Endothelial cell of umbilical vein (primary cell): Measurements from ENCODE around the gene ZDHHC17. TPM values are rescaled to one million over a fixed set of nuclear protein-coding genes. Genes with fewer than 3 reads are reported as not detected.

Experiments
- BruUV-seq: library from RNA; stranded (reverse); fragments of 400-500 nt; replicated peaks from 2 replicates; lab custom pipeline; 2021; lab: Mats Ljungman, UMichigan
- CTCF ChIA-PET: fragments of 300-600, 350-600 bp; sonication (Branson Sonifier 250); formaldehyde crosslinking; loops from one replicate; lab custom pipeline; 2021; ENCODE audit warnings: antibody characterized with exemption, inconsistent platforms; lab: Charles Lee
- POLR2A ChIA-PET: fragments of 300-600, 350-600 bp; sonication (Branson Sonifier 250); formaldehyde crosslinking; loops from one replicate; lab custom pipeline; 2021; ENCODE audit warnings: antibody characterized with exemption, inconsistent platforms; lab: Charles Lee
- DNase-seq: peaks from one replicate; pipeline ENCODE4 v3.0.0-alpha.2; 2011; ENCODE audit warnings: low read depth, low spot score
- FAIRE-seq: peaks from 2 replicates; lab custom pipeline; 2011; peaks lifted over from hg19 to GRCh38; lab: Jason Lieb, UNC
- H2AFZ ChIP-seq: 2 replicates; pipeline ENCODE4 v1.6.0; 2012; ENCODE audit warnings: low read depth, low read length, control low read depth, inconsistent platforms
- H3K27ac ChIP-seq: 2 replicates; pipeline ENCODE4 v1.5.1; 2011; ENCODE audit warnings: low read depth, mild to moderate bottlenecking, control low read depth, low read length, moderate library complexity; ENCODE audit not compliant: insufficient read depth
- H3K27me3 ChIP-seq, 2 experiments: 2 replicates each; pipeline versions ENCODE4 v1.6.0 to v1.6.1; 2011; ENCODE audit warnings: low read length in 2 of 2, mixed read lengths in 1 of 2; ENCODE audit not compliant: control insufficient read depth in 2 of 2, insufficient read depth in 2 of 2
- H3K36me3 ChIP-seq, 2 experiments: 2 replicates in 1 of 2; 3 replicates in 1 of 2; pipeline ENCODE4 v1.5.1; 2011; ENCODE audit warnings: low read length in 2 of 2, mild to moderate bottlenecking in 1 of 2, moderate library complexity in 1 of 2; ENCODE audit not compliant: control insufficient read depth in 2 of 2, insufficient read depth in 2 of 2; ENCODE audit errors: extremely low read depth in 1 of 2
- H3K4me1 ChIP-seq: 3 replicates; pipeline ENCODE4 v1.5.1; 2011; ENCODE audit warnings: mild to moderate bottlenecking, low read length; ENCODE audit not compliant: control insufficient read depth, insufficient read depth; ENCODE audit errors: extremely low read depth
- H3K4me2 ChIP-seq: 2 replicates; pipeline ENCODE4 v1.6.1; 2011; ENCODE audit warnings: low read length, control low read depth, mixed read lengths; ENCODE audit not compliant: insufficient read depth
- H3K4me3 ChIP-seq, 3 experiments: fragments of 200-600 bp in 1 of 3; sonication (generic), shearing (Covaris generic) in 1 of 3; replicated peaks in 1 of 3; 2 replicates each; pipeline ENCODE4 v1.5.1; 2011 to 2016; ENCODE audit warnings: control low read depth in 3 of 3, low read length in 3 of 3, mild to moderate bottlenecking in 2 of 3, inconsistent platforms in 1 of 3, low read depth in 1 of 3, moderate library complexity in 1 of 3; ENCODE audit not compliant: insufficient read depth in 1 of 3
- H3K79me2 ChIP-seq: 2 replicates; pipeline ENCODE4 v1.6.0; 2012; ENCODE audit warnings: low read length, inconsistent platforms; ENCODE audit not compliant: control insufficient read depth, insufficient read depth
- H3K9ac ChIP-seq: replicated peaks from 2 replicates; pipeline ENCODE3; 2011; ENCODE audit warnings: low read length, control low read depth; ENCODE audit not compliant: insufficient read depth; ENCODE audit errors: extremely low read depth
- H3K9me1 ChIP-seq: replicated peaks from 3 replicates; pipeline ENCODE4 v1.6.0; 2011; ENCODE audit warnings: mild to moderate bottlenecking, low read length; ENCODE audit not compliant: control insufficient read depth, insufficient read depth; ENCODE audit errors: extremely low read depth
- H3K9me3 ChIP-seq: replicated peaks from 2 replicates; pipeline ENCODE4 v1.5.1; 2012; ENCODE audit warnings: low read length, inconsistent platforms; ENCODE audit not compliant: control insufficient read depth, insufficient read depth
- H4K20me1 ChIP-seq: replicated peaks from 2 replicates; pipeline ENCODE3; 2011; ENCODE audit warnings: mild to moderate bottlenecking, low read length; ENCODE audit not compliant: control insufficient read depth, insufficient read depth; ENCODE audit errors: extremely low read depth
- EZH2 ChIP-seq: IDR thresholded peaks from 2 replicates; pipeline ENCODE4 v1.6.1; 2012; ENCODE audit warnings: borderline replicate concordance, low read depth, mild to moderate bottlenecking, moderate library complexity, low read length, inconsistent platforms; ENCODE audit not compliant: severe bottlenecking
- FOS ChIP-seq: IDR thresholded peaks from 2 replicates; pipeline ENCODE4 v1.6.1; 2011; ENCODE audit warnings: mild to moderate bottlenecking, low read length, moderate library complexity, borderline replicate concordance; ENCODE audit not compliant: insufficient read depth
- JUN ChIP-seq: IDR thresholded peaks from 2 replicates; pipeline ENCODE4 v1.6.1; 2011; ENCODE audit warnings: borderline replicate concordance, low read depth; ENCODE audit not compliant: insufficient read length, insufficient read depth
- POLR2A ChIP-seq: IDR thresholded peaks from 2 replicates; pipeline ENCODE4 v1.6.1; 2012; ENCODE audit warnings: low read depth, mild to moderate bottlenecking, control low read depth, low read length
- dilution Hi-C: fragments of 300-500 bp; cut with MboI; formaldehyde crosslinking; loops from one replicate; pipeline ENCODE4 v1.15.0; 2019; ENCODE audit warnings: low sequenced_read_pairs; ENCODE audit not compliant: extremely low pct_ligation_motif_present
- intact Hi-C: fragments of 100-400 bp; cut with micrococcal nuclease; formaldehyde crosslinking; loops from one replicate; pipeline ENCODE4 v1.10.0; 2022
- polyA plus RNA-seq, 4 experiments: library from polyadenylated mRNA; depleted of rRNA in 3 of 4; stranded (reverse) in 3 of 4; unstranded in 1 of 4; fragments of >200 nt; gene quantifications; 2 replicates each; pipeline versions ENCODE4 v1.2.1 to v1.2.3, GENCODE V29; 2011 to 2012; ENCODE audit warnings: missing spikeins in 1 of 4
- total RNA-seq: library from RNA; stranded (reverse); gene quantifications from 2 replicates; pipeline ENCODE4 v1.2.3, GENCODE V29; 2021
- TF ChIP-seq, protein P1 (sequence below), 2 donors: IDR thresholded peaks; 1 replicate in 1 of 2; 2 replicates in 1 of 2; pipeline ENCODE4 v1.5.1; 2011; ENCODE audit warnings: low read length in 2 of 2, mild to moderate bottlenecking in 2 of 2, moderate library complexity in 2 of 2, control low read depth in 1 of 2, inconsistent platforms in 1 of 2, low read depth in 1 of 2; ENCODE audit not compliant: insufficient read depth in 1 of 2; ENCODE audit errors: extremely low read depth in 1 of 2

ZDHHC17 gene
- total and polyA plus RNA-seq, 2 donors (not counting 3 experiments of a cell fraction or from before 2014, with no cell fraction given): 21.2 to 26.9 TPM

DNA sequence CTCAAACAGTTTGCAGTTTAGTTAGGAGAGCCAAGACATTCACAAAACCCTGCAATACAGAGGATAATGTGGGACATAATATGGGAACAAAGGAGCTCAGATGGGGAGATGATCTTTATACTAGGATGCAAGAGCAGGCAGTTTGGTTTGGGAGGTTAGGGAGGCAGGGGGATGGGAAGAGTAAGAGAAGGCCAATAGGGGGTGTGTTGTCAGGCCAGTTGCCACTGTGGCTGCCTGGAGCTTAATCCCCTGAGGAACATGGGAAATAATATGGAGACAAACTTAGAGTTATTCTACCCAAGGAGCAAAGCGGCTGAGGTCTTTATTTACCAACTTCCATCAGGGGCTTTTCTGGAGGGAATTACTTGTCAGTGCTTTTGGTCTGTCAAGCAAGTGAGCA lies 124.9 kb downstream of the ZDHHC17 start:
- Histone ChIP-seq H2AFZ (no peak overlapping the region), H3K4me3 (no peak overlapping the region), H3K27me3 (peaks cover 0 to 3% of the 10 kb centered on the region in 2 experiments), H3K27ac (no peak overlapping the region), H3K4me1 (no peaks in the 10 kb centered on the region), H3K4me2 (no peak overlapping the region), H3K36me3 (no peaks in the 10 kb centered on the region), H4K20me1 (no peaks in the 10 kb centered on the region), H3K79me2 (no peaks in the 10 kb centered on the region), H3K9ac (no peak overlapping the region), H3K9me3 (no peaks in the 10 kb centered on the region), H3K9me1 (no peaks in the 10 kb centered on the region)
- DNase-seq (no peak), FAIRE-seq (no peak)
- ChIA-PET POLR2A (no interaction called here), CTCF (interaction anchor here (0.6 to 0.7 kb wide), 2 partner anchors 54 to 159 kb away, joined by 3 to 4 read pairs; no protein-coding TSS in a partner anchor)
- no TSS peak for BruUV-seq
- TF ChIP-seq FOS (no peak), POLR2A (no peak), JUN (no peak), EZH2 (no peak)
- TF ChIP-seq, protein P1, sequence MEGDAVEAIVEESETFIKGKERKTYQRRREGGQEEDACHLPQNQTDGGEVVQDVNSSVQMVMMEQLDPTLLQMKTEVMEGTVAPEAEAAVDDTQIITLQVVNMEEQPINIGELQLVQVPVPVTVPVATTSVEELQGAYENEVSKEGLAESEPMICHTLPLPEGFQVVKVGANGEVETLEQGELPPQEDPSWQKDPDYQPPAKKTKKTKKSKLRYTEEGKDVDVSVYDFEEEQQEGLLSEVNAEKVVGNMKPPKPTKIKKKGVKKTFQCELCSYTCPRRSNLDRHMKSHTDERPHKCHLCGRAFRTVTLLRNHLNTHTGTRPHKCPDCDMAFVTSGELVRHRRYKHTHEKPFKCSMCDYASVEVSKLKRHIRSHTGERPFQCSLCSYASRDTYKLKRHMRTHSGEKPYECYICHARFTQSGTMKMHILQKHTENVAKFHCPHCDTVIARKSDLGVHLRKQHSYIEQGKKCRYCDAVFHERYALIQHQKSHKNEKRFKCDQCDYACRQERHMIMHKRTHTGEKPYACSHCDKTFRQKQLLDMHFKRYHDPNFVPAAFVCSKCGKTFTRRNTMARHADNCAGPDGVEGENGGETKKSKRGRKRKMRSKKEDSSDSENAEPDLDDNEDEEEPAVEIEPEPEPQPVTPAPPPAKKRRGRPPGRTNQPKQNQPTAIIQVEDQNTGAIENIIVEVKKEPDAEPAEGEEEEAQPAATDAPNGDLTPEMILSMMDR (IDR thresholded peaks at IDR 0.05; ENCODE audit: extremely low read depth in 1 of 2, insufficient read depth in 1 of 2, low read depth in 1 of 2, low read length in 2 of 2): no peak
- intact Hi-C loops: no loop called here
- dilution Hi-C loops: no loop called here
